GM20000 (cell line): Measurements from ENCODE around the gene C16orf78.

Experiments
- DNase-seq: peaks from one replicate; pipeline ENCODE4 v3.0.0; 2012; ENCODE audit warnings: low spot score
- CTCF ChIP-seq: IDR thresholded peaks from 2 replicates; pipeline ENCODE4 v1.5.1; 2012; ENCODE audit warnings: mild to moderate bottlenecking, control low read depth; ENCODE audit errors: extremely low read depth, missing control alignments

C16orf78 gene

GRCh38 chr16:49442805-49443204 is 69.2 kb downstream of the C16orf78 start:
- TF ChIP-seq CTCF: no peak
- no peak for DNase-seq

- TF ChIP-seq CTCF: no peak
Measured at GRCh38 chr16:49443576-49443975, 70.0 kb downstream of the C16orf78 start.

GRCh38 chr16:49446805-49447204 is 73.2 kb downstream of the C16orf78 start:
- TF ChIP-seq CTCF: no peak
- DNase-seq: no peak

More at GRCh38 chr16:49443576-49443975, 70.0 kb downstream of the C16orf78 start:
- DNase-seq: no peak
